Panc1 (cell line): Measurements from ENCODE around the gene BAG1. TPM values are rescaled to one million over a fixed set of nuclear protein-coding genes. Genes with fewer than 3 reads are reported as not detected.

Experiments used
- ATAC-seq: fragments of 200-7000 bp; cut with Tn5 transposase; 2 replicates; pipeline ENCODE4 v1.9.1; 2020; ENCODE audit warnings: mild to moderate bottlenecking, moderate library complexity
- BruUV-seq: library from RNA; stranded (reverse); fragments of 400-500 nt; replicated peaks from 2 replicates; lab custom pipeline; 2021; lab: Mats Ljungman, UMichigan
- CTCF ChIA-PET: fragments of 300-600 bp; sonication (Branson Sonifier 250); formaldehyde crosslinking; loops from one replicate; lab custom pipeline; 2022; ENCODE audit warnings: antibody characterized with exemption; lab: Charles Lee
- POLR2A ChIA-PET: fragments of 300-600 bp; sonication (Branson Sonifier 250); formaldehyde crosslinking; loops from one replicate; lab custom pipeline; 2022; ENCODE audit warnings: antibody characterized with exemption; lab: Charles Lee
- DNase-seq: peaks from one replicate; pipeline ENCODE4 v3.0.0-alpha.2; 2010; ENCODE audit warnings: low read depth, low spot score
- H3K27ac ChIP-seq: 2 replicates; pipeline ENCODE4 v1.5.1; 2011; ENCODE audit warnings: mild to moderate bottlenecking, low read length, inconsistent platforms
- H3K27me3 ChIP-seq: fragments of 200-500 bp; sonication (Bioruptor generic); 2 replicates; pipeline ENCODE4 v1.6.0; 2014; ENCODE audit warnings: low read length, inconsistent platforms; ENCODE audit not compliant: control insufficient read depth, insufficient read depth
- H3K36me3 ChIP-seq: fragments of 200-500 bp; sonication (Bioruptor generic); 2 replicates; pipeline ENCODE4 v1.5.1; 2014; ENCODE audit warnings: inconsistent platforms, mild to moderate bottlenecking, low read length, moderate library complexity; ENCODE audit not compliant: control insufficient read depth, insufficient read depth
- H3K4me1 ChIP-seq: 2 replicates; pipeline ENCODE4 v1.5.1; 2011; ENCODE audit warnings: inconsistent platforms, mild to moderate bottlenecking, low read length, moderate library complexity; ENCODE audit not compliant: control insufficient read depth, insufficient read depth
- H3K4me3 ChIP-seq, 2 experiments: 2 replicates each; pipeline ENCODE4 v1.5.1; 2011 to 2012; ENCODE audit warnings: low read depth in 2 of 2, low read length in 2 of 2, mild to moderate bottlenecking in 2 of 2, inconsistent platforms in 1 of 2, moderate library complexity in 1 of 2
- H3K9me3 ChIP-seq: fragments of 200-500 bp; sonication (Bioruptor generic); 2 replicates; pipeline ENCODE4 v1.5.1; 2014; ENCODE audit warnings: low read depth, mild to moderate bottlenecking, inconsistent platforms, low read length, moderate library complexity; ENCODE audit not compliant: control insufficient read depth, insufficient read depth
- POLR2AphosphoS5 ChIP-seq: IDR thresholded peaks from 2 replicates; pipeline ENCODE4 v1.6.1; 2012; ENCODE audit warnings: mild to moderate bottlenecking, low read depth, low read length, moderate library complexity
- SIN3A ChIP-seq: IDR thresholded peaks from 2 replicates; pipeline ENCODE4 v1.6.1; 2012; ENCODE audit warnings: low read depth, mild to moderate bottlenecking, low read length, moderate library complexity, borderline replicate concordance; ENCODE audit not compliant: insufficient read depth
- TCF7L2 ChIP-seq: IDR thresholded peaks from 2 replicates; pipeline ENCODE4 v1.6.1; 2011; ENCODE audit warnings: mild to moderate bottlenecking, low read depth, low read length, inconsistent platforms
- in situ Hi-C: cut with HindIII; loops from 2 replicates; pipeline ENCODE4 v1.10.0; 2016; ENCODE audit warnings: low sequenced_read_pairs, low pct_unique_long_range_greater_than_20kb
- intact Hi-C: fragments of 100-400 bp; cut with micrococcal nuclease; formaldehyde crosslinking; loops from one replicate; pipeline ENCODE4 v1.10.0; 2022; ENCODE audit not compliant: unreplicated experiment
- total RNA-seq: library from RNA; stranded (reverse); gene quantifications from one replicate; pipeline ENCODE4 v1.2.1, GENCODE V29; 2021; ENCODE audit not compliant: unreplicated experiment
- TF ChIP-seq, protein P1 (sequence below), 2 experiments: IDR thresholded peaks; 2 replicates each; pipeline ENCODE4 v1.6.1; 2011 to 2012; ENCODE audit warnings: low read depth in 2 of 2, control low read depth in 1 of 2, low read length in 1 of 2, mild to moderate bottlenecking in 1 of 2, moderate library complexity in 1 of 2; ENCODE audit not compliant: insufficient read depth in 1 of 2
- TF ChIP-seq, protein P2 (sequence below): fragments of 450-650 bp; IDR thresholded peaks from 2 replicates; pipeline ENCODE4 v1.5.1; 2017; ENCODE audit warnings: mild to moderate bottlenecking

Gene BAG1
- total RNA-seq, 1 experiment from 2014 or later, result 95.8 TPM

DNA sequence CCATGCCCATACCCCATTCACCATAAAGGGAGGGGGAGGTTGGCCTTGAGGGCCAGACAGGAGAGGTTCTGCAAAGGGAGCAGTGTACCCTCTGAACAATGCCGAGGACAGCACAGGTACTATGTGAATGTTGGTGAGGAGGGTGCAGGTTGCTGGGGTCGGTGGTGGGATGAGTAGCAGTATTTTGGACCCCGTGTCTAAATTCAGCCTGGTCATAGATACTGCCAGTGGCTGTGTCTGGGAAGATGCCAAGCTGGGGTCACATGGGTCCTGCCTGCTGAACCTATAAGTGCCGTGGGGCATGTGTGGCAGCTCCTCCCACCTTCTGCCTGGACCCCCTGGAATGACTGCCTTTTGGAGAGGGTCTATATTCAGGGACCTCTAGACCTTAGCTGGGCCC is 35.9 kb downstream of the BAG1 start:
- ATAC-seq, result no peak
- H3K27ac ChIP-seq, result no peak overlapping the region
- no peak overlapping the region for H3K4me3 ChIP-seq
- H3K27me3 ChIP-seq, result peaks cover 2% of the 10 kb centered on the region; the same call in 1 of the 2 replicates
- H3K4me1 ChIP-seq, result 0 out of 2 replicates have a peak, but pooled peaks cover 2% of the 10 kb centered on the region
- ChIA-PET CTCF (no interaction called here), POLR2A (no interaction called here)
- no peaks in the 10 kb centered on the region for H3K9me3 ChIP-seq
- TF ChIP-seq, protein P1, sequence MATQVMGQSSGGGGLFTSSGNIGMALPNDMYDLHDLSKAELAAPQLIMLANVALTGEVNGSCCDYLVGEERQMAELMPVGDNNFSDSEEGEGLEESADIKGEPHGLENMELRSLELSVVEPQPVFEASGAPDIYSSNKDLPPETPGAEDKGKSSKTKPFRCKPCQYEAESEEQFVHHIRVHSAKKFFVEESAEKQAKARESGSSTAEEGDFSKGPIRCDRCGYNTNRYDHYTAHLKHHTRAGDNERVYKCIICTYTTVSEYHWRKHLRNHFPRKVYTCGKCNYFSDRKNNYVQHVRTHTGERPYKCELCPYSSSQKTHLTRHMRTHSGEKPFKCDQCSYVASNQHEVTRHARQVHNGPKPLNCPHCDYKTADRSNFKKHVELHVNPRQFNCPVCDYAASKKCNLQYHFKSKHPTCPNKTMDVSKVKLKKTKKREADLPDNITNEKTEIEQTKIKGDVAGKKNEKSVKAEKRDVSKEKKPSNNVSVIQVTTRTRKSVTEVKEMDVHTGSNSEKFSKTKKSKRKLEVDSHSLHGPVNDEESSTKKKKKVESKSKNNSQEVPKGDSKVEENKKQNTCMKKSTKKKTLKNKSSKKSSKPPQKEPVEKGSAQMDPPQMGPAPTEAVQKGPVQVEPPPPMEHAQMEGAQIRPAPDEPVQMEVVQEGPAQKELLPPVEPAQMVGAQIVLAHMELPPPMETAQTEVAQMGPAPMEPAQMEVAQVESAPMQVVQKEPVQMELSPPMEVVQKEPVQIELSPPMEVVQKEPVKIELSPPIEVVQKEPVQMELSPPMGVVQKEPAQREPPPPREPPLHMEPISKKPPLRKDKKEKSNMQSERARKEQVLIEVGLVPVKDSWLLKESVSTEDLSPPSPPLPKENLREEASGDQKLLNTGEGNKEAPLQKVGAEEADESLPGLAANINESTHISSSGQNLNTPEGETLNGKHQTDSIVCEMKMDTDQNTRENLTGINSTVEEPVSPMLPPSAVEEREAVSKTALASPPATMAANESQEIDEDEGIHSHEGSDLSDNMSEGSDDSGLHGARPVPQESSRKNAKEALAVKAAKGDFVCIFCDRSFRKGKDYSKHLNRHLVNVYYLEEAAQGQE (IDR thresholded peaks at IDR 0.05; ENCODE audit: insufficient read depth in 1 of 2, low read depth in 2 of 2, low read length in 1 of 2), result no peak
- TF ChIP-seq SIN3A (no peak), TCF7L2 (no peak), POLR2AphosphoS5 (no peak)
- TF ChIP-seq, protein P2, sequence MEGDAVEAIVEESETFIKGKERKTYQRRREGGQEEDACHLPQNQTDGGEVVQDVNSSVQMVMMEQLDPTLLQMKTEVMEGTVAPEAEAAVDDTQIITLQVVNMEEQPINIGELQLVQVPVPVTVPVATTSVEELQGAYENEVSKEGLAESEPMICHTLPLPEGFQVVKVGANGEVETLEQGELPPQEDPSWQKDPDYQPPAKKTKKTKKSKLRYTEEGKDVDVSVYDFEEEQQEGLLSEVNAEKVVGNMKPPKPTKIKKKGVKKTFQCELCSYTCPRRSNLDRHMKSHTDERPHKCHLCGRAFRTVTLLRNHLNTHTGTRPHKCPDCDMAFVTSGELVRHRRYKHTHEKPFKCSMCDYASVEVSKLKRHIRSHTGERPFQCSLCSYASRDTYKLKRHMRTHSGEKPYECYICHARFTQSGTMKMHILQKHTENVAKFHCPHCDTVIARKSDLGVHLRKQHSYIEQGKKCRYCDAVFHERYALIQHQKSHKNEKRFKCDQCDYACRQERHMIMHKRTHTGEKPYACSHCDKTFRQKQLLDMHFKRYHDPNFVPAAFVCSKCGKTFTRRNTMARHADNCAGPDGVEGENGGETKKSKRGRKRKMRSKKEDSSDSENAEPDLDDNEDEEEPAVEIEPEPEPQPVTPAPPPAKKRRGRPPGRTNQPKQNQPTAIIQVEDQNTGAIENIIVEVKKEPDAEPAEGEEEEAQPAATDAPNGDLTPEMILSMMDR, result no peak
- BruUV-seq, result no TSS peak
- no peaks in the 10 kb centered on the region for H3K36me3 ChIP-seq
- intact Hi-C loops, result no loop called here
- in situ Hi-C loops, result no loop called here
- no peak for DNase-seq

- no peak for ATAC-seq
- ChIA-PET CTCF (no interaction called here), POLR2A (no interaction called here)
- DNase-seq, result no peak
- Histone ChIP-seq H3K27me3 (peaks cover 2% of the 10 kb centered on the region; the same call in 1 of the 2 replicates), H3K36me3 (no peaks in the 10 kb centered on the region), H3K4me1 (0 out of 2 replicates have a peak, but pooled peaks cover 2% of the 10 kb centered on the region), H3K27ac (no peak overlapping the region), H3K4me3 (no peak overlapping the region), H3K9me3 (no peaks in the 10 kb centered on the region)
- no TSS peak for BruUV-seq
- intact Hi-C loops, result no loop called here
- no peak for TF ChIP-seq TCF7L2
- TF ChIP-seq, protein P1 (IDR thresholded peaks at IDR 0.05; ENCODE audit: insufficient read depth in 1 of 2, low read depth in 2 of 2, low read length in 1 of 2), result no peak
- in situ Hi-C loops, result no loop called here
Measured at GRCh38 chr9:33227741-33228140, 36.8 kb downstream of the BAG1 start.
